DMS153 treated with DMSO at 0.1 percent for 48 hours (cell line): ENCODE data around the gene POLQ.
"Not testable (repeated sequence)": the region's sequence is repeated elsewhere in the genome, so short reads cannot be mapped to it uniquely, and the experiment has no call there.

ENCODE experiments used
- DNase-seq: peaks from one replicate; lab custom pipeline; 2025; ENCODE audit not compliant: unreplicated experiment; lab: John Stamatoyannopoulos, UW

Gene POLQ

GRCh38 chr3:121514496-121514895, 31.3 kb downstream of the POLQ start:
- DNase-seq = no peak

- no peak for DNase-seq
Measured at GRCh38 chr3:121508389-121508788, 37.4 kb downstream of the POLQ start.

- no peak for DNase-seq
Measured at GRCh38 chr3:121505256-121505655, 40.5 kb downstream of the POLQ start.

- DNase-seq = no peak
Measured at GRCh38 chr3:121504618-121505017, 41.2 kb downstream of the POLQ start.

- DNase-seq = no peak
Measured at GRCh38 chr3:121496786-121497185, 49.0 kb downstream of the POLQ start.

- no peak for DNase-seq
Measured at GRCh38 chr3:121493431-121493830, 52.4 kb downstream of the POLQ start.

GRCh38 chr3:121491683-121492320, 54.0 kb downstream of the POLQ start:
- no peak for DNase-seq

GRCh38 chr3:121490161-121490560, 55.6 kb downstream of the POLQ start:
- DNase-seq = no peak

GRCh38 chr3:121488628-121489027, 57.2 kb downstream of the POLQ start:
- DNase-seq = no peak

GRCh38 chr3:121483290-121483689, 62.5 kb downstream of the POLQ start:
- no peak for DNase-seq

- DNase-seq = no peak
Measured at GRCh38 chr3:121482660-121483059, 63.1 kb downstream of the POLQ start.

- DNase-seq = no peak
Measured at GRCh38 chr3:121481106-121481880, 64.5 kb downstream of the POLQ start.

- DNase-seq = no peak
Measured at GRCh38 chr3:121477589-121477988, 68.2 kb downstream of the POLQ start.

GRCh38 chr3:121473001-121473400, 72.8 kb downstream of the POLQ start:
- DNase-seq = no peak

GRCh38 chr3:121467085-121467484, 78.7 kb downstream of the POLQ start:
- no peak for DNase-seq

- DNase-seq = no peak
Measured at GRCh38 chr3:121463745-121464144, 82.0 kb downstream of the POLQ start.

- no peak for DNase-seq
Measured at GRCh38 chr3:121462565-121462964, 83.2 kb downstream of the POLQ start.

- DNase-seq = not testable (repeated sequence)
Measured at GRCh38 chr3:121451752-121452151, 94.0 kb downstream of the POLQ start.

GRCh38 chr3:121443456-121443855, 102.3 kb downstream of the POLQ start:
- DNase-seq = no peak

- DNase-seq = no peak
Measured at GRCh38 chr3:121436641-121437040, 109.1 kb downstream of the POLQ start.

- no peak for DNase-seq
Measured at GRCh38 chr3:121436074-121436473, 109.7 kb downstream of the POLQ start.

- DNase-seq = no peak
Measured at GRCh38 chr3:121431726-121432517, 113.9 kb downstream of the POLQ start.
